GM21526 (cell line): ENCODE results near the gene C12orf75.

ENCODE experiments used
- ATAC-seq: cut with Tn5 transposase; IDR thresholded peaks from one replicate; pipeline ENCODE4 v1.9.1; 2021; ENCODE audit warnings: moderate library complexity; ENCODE audit not compliant: unreplicated experiment, low FRiP score

C12orf75 gene

GRCh38 chr12:105409279-105409678 is 78.8 kb downstream of the C12orf75 start:
- ATAC-seq: no peak

- no peak for ATAC-seq
Measured at GRCh38 chr12:105409801-105410471, 79.4 kb downstream of the C12orf75 start.

GRCh38 chr12:105413911-105414487 is 83.5 kb downstream of the C12orf75 start:
- no peak for ATAC-seq

GRCh38 chr12:105417732-105418131 is 87.2 kb downstream of the C12orf75 start:
- ATAC-seq: no peak

- ATAC-seq: no peak
Measured at GRCh38 chr12:105418229-105418628, 87.7 kb downstream of the C12orf75 start.

GRCh38 chr12:105418821-105419291 is 88.4 kb downstream of the C12orf75 start:
- ATAC-seq: no peak

- ATAC-seq: no peak
Measured at GRCh38 chr12:105419606-105420005, 89.1 kb downstream of the C12orf75 start.

GRCh38 chr12:105420046-105420445 is 89.6 kb downstream of the C12orf75 start:
- no peak for ATAC-seq

- no peak for ATAC-seq
Measured at GRCh38 chr12:105420659-105421240, 90.3 kb downstream of the C12orf75 start.
